WTC11 (cell line): Measurements from ENCODE around the gene DRAXIN. TPM values are rescaled to one million over a fixed set of nuclear protein-coding genes. Genes with fewer than 3 reads are reported as not detected.

Experiments
- ATAC-seq: fragments of 200-7000 bp; cut with Tn5 transposase; 2 replicates; pipeline ENCODE4 v1.10.0; 2021; ENCODE audit warnings: mild to moderate bottlenecking, moderate library complexity
- CTCF ChIA-PET: fragments of 300-600 bp; sonication (Branson Sonifier 250); formaldehyde crosslinking; loops from one replicate; lab custom pipeline; 2021; ENCODE audit warnings: antibody characterized with exemption; lab: Charles Lee
- POLR2A ChIA-PET: fragments of 350-600 bp; sonication (Branson Sonifier 250); formaldehyde crosslinking; loops from one replicate; lab custom pipeline; 2021; ENCODE audit warnings: antibody characterized with exemption; lab: Charles Lee
- DNase-seq: peaks from one replicate; pipeline ENCODE4 v3.0.0; 2021; ENCODE audit warnings: low spot score
- H3K27ac Mint-ChIP-seq: 2 replicates; pipeline ENCODE4 v1.8.0; 2021; ENCODE audit warnings: mixed read lengths
- H3K27me3 Mint-ChIP-seq: 2 replicates; pipeline ENCODE4 v1.8.0; 2021; ENCODE audit warnings: low read depth, mild to moderate bottlenecking, moderate library complexity, mixed read lengths
- H3K36me3 Mint-ChIP-seq: 2 replicates; pipeline ENCODE4 v1.8.0; 2021; ENCODE audit warnings: mixed read lengths
- H3K4me1 Mint-ChIP-seq: 2 replicates; pipeline ENCODE4 v1.8.0; 2022; ENCODE audit warnings: mixed read lengths
- H3K4me3 Mint-ChIP-seq: 2 replicates; pipeline ENCODE4 v1.8.0; 2021; ENCODE audit warnings: mild to moderate bottlenecking, moderate library complexity, mixed read lengths
- H3K9me3 Mint-ChIP-seq: 2 replicates; pipeline ENCODE4 v1.8.0; 2021; ENCODE audit warnings: mixed read lengths
- FOXK1 ChIP-seq: sonication (generic); formaldehyde crosslinking; IDR thresholded peaks from 2 replicates; pipeline ENCODE4 v1.8.0; 2022; ENCODE audit warnings: mild to moderate bottlenecking, moderate library complexity, missing genetic modification reagents
- GABPB1 ChIP-seq: sonication (generic); formaldehyde crosslinking; IDR thresholded peaks from 2 replicates; pipeline ENCODE4 v1.8.1; 2023; ENCODE audit warnings: mild to moderate bottlenecking, missing genetic modification reagents
- IRF2 ChIP-seq: sonication (generic); formaldehyde crosslinking; IDR thresholded peaks from 2 replicates; pipeline ENCODE4 v1.8.0; 2022; ENCODE audit warnings: low read depth, missing genetic modification reagents, borderline replicate concordance
- KAT7 ChIP-seq: sonication (generic); formaldehyde crosslinking; IDR thresholded peaks from 2 replicates; pipeline ENCODE4 v1.8.1; 2023; ENCODE audit warnings: missing genetic modification reagents, mild to moderate bottlenecking, borderline replicate concordance
- NFE2L1 ChIP-seq: sonication (generic); formaldehyde crosslinking; IDR thresholded peaks from 2 replicates; pipeline ENCODE4 v1.8.1; 2023; ENCODE audit warnings: missing genetic modification reagents
- ZNF263 ChIP-seq: sonication (generic); formaldehyde crosslinking; IDR thresholded peaks from 2 replicates; pipeline ENCODE4 v1.8.1; 2022; ENCODE audit warnings: low read depth, mild to moderate bottlenecking, moderate library complexity, missing genetic modification reagents
- ZNF317 ChIP-seq: sonication (generic); formaldehyde crosslinking; IDR thresholded peaks from 2 replicates; pipeline ENCODE4 v1.8.1; 2023; ENCODE audit warnings: low read depth, mild to moderate bottlenecking, moderate library complexity, missing genetic modification reagents, borderline replicate concordance
- total RNA-seq: library from RNA; stranded (reverse); gene quantifications from 3 replicates; pipeline ENCODE4 v1.2.3, GENCODE V29; 2021
- TF ChIP-seq, protein P1 (sequence below): sonication (generic); formaldehyde crosslinking; IDR thresholded peaks from 2 replicates; pipeline ENCODE4 v1.8.1; 2023; ENCODE audit warnings: mild to moderate bottlenecking, missing genetic modification reagents, borderline replicate concordance
- TF ChIP-seq, protein P2 (sequence below): sonication (generic); formaldehyde crosslinking; IDR thresholded peaks from 2 replicates; pipeline ENCODE4 v1.8.0; 2022; ENCODE audit warnings: missing genetic modification reagents
- TF ChIP-seq, protein P3 (sequence below): sonication (generic); formaldehyde crosslinking; IDR thresholded peaks from 2 replicates; pipeline ENCODE4 v1.8.0; 2023; ENCODE audit warnings: missing genetic modification reagents, mild to moderate bottlenecking, borderline replicate concordance
- TF ChIP-seq, protein P4 (sequence below): sonication (generic); formaldehyde crosslinking; IDR thresholded peaks from 2 replicates; pipeline ENCODE4 v1.8.1; 2023; ENCODE audit warnings: mild to moderate bottlenecking, moderate library complexity, missing genetic modification reagents
- TF ChIP-seq, protein P5 (sequence below): sonication (generic); formaldehyde crosslinking; conservative IDR thresholded peaks from 2 replicates; pipeline ENCODE4 v1.8.1; 2022; ENCODE audit warnings: mild to moderate bottlenecking, missing genetic modification reagents
- TF ChIP-seq, protein P6 (sequence below): fragments of 250-450 bp; sonication (Bioruptor Pico); IDR thresholded peaks from 2 replicates; pipeline ENCODE4 v1.8.0; 2021; ENCODE audit warnings: mild to moderate bottlenecking
- TF ChIP-seq, protein P7 (sequence below): sonication (generic); formaldehyde crosslinking; IDR thresholded peaks from 2 replicates; pipeline ENCODE4 v1.8.1; 2023; ENCODE audit warnings: mild to moderate bottlenecking, missing genetic modification reagents, moderate library complexity
- TF ChIP-seq, protein P8 (sequence below): fragments of 200-600 bp; IDR thresholded peaks from 2 replicates; pipeline ENCODE4 v1.8.0; 2022; ENCODE audit warnings: antibody characterized with exemption

The DRAXIN gene
- total RNA-seq, 1 experiment from 2014 or later = 12.0 TPM

DNA sequence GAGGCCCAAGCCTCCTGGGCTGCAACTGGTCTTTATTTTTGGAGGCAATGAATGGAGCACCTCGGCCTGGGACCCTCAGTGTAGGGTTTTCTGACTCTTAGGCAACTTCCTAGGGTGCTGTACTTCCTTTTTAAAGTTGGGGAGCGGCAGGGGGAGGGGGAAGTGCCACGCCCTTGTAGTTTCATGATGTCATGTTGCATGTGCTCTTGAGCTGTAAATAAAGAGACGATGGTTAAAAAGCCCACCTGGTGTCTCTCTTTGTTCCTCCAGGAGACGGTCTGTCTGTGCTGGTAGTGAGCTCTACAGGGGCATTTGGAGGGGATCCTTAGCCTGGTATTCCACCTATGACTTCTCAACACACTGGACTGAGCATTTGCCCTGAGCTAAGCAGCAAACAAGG, 34.1 kb downstream of the DRAXIN start (continued):
- TF ChIP-seq, protein P1, sequence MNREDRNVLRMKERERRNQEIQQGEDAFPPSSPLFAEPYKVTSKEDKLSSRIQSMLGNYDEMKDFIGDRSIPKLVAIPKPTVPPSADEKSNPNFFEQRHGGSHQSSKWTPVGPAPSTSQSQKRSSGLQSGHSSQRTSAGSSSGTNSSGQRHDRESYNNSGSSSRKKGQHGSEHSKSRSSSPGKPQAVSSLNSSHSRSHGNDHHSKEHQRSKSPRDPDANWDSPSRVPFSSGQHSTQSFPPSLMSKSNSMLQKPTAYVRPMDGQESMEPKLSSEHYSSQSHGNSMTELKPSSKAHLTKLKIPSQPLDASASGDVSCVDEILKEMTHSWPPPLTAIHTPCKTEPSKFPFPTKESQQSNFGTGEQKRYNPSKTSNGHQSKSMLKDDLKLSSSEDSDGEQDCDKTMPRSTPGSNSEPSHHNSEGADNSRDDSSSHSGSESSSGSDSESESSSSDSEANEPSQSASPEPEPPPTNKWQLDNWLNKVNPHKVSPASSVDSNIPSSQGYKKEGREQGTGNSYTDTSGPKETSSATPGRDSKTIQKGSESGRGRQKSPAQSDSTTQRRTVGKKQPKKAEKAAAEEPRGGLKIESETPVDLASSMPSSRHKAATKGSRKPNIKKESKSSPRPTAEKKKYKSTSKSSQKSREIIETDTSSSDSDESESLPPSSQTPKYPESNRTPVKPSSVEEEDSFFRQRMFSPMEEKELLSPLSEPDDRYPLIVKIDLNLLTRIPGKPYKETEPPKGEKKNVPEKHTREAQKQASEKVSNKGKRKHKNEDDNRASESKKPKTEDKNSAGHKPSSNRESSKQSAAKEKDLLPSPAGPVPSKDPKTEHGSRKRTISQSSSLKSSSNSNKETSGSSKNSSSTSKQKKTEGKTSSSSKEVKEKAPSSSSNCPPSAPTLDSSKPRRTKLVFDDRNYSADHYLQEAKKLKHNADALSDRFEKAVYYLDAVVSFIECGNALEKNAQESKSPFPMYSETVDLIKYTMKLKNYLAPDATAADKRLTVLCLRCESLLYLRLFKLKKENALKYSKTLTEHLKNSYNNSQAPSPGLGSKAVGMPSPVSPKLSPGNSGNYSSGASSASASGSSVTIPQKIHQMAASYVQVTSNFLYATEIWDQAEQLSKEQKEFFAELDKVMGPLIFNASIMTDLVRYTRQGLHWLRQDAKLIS (CRISPR knock-in tag) = no peak
- TF ChIP-seq, protein P2, sequence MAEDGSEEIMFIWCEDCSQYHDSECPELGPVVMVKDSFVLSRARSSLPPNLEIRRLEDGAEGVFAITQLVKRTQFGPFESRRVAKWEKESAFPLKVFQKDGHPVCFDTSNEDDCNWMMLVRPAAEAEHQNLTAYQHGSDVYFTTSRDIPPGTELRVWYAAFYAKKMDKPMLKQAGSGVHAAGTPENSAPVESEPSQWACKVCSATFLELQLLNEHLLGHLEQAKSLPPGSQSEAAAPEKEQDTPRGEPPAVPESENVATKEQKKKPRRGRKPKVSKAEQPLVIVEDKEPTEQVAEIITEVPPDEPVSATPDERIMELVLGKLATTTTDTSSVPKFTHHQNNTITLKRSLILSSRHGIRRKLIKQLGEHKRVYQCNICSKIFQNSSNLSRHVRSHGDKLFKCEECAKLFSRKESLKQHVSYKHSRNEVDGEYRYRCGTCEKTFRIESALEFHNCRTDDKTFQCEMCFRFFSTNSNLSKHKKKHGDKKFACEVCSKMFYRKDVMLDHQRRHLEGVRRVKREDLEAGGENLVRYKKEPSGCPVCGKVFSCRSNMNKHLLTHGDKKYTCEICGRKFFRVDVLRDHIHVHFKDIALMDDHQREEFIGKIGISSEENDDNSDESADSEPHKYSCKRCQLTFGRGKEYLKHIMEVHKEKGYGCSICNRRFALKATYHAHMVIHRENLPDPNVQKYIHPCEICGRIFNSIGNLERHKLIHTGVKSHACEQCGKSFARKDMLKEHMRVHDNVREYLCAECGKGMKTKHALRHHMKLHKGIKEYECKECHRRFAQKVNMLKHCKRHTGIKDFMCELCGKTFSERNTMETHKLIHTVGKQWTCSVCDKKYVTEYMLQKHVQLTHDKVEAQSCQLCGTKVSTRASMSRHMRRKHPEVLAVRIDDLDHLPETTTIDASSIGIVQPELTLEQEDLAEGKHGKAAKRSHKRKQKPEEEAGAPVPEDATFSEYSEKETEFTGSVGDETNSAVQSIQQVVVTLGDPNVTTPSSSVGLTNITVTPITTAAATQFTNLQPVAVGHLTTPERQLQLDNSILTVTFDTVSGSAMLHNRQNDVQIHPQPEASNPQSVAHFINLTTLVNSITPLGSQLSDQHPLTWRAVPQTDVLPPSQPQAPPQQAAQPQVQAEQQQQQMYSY (CRISPR knock-in tag) = no peak
- no peak for TF ChIP-seq GABPB1
- TF ChIP-seq, all 79 proteins: peak for 0

DNA sequence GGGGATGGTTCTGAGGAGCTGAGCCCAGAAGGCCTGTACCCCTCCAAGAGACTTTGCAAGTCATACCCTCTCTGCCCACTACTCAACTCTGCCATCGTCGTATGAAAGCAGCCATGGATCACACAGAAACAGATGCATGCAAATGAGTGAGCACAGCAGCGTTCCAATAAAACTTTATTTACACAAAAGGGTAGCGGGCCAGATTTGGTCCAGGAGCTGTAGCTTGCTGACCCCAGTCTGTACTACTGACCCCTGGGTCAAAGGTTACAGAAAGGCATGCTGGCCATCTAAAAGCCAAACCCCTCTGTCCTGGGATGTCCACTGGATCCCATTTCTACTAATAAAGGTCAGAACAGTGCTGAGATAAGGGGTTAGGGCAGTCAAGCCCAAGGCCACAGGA, 35.6 kb downstream of the DRAXIN start:
- TF ChIP-seq, protein P3, sequence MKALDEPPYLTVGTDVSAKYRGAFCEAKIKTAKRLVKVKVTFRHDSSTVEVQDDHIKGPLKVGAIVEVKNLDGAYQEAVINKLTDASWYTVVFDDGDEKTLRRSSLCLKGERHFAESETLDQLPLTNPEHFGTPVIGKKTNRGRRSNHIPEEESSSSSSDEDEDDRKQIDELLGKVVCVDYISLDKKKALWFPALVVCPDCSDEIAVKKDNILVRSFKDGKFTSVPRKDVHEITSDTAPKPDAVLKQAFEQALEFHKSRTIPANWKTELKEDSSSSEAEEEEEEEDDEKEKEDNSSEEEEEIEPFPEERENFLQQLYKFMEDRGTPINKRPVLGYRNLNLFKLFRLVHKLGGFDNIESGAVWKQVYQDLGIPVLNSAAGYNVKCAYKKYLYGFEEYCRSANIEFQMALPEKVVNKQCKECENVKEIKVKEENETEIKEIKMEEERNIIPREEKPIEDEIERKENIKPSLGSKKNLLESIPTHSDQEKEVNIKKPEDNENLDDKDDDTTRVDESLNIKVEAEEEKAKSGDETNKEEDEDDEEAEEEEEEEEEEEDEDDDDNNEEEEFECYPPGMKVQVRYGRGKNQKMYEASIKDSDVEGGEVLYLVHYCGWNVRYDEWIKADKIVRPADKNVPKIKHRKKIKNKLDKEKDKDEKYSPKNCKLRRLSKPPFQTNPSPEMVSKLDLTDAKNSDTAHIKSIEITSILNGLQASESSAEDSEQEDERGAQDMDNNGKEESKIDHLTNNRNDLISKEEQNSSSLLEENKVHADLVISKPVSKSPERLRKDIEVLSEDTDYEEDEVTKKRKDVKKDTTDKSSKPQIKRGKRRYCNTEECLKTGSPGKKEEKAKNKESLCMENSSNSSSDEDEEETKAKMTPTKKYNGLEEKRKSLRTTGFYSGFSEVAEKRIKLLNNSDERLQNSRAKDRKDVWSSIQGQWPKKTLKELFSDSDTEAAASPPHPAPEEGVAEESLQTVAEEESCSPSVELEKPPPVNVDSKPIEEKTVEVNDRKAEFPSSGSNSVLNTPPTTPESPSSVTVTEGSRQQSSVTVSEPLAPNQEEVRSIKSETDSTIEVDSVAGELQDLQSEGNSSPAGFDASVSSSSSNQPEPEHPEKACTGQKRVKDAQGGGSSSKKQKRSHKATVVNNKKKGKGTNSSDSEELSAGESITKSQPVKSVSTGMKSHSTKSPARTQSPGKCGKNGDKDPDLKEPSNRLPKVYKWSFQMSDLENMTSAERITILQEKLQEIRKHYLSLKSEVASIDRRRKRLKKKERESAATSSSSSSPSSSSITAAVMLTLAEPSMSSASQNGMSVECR = no peak
- TF ChIP-seq ZNF263 = no peak
- TF ChIP-seq, protein P4, sequence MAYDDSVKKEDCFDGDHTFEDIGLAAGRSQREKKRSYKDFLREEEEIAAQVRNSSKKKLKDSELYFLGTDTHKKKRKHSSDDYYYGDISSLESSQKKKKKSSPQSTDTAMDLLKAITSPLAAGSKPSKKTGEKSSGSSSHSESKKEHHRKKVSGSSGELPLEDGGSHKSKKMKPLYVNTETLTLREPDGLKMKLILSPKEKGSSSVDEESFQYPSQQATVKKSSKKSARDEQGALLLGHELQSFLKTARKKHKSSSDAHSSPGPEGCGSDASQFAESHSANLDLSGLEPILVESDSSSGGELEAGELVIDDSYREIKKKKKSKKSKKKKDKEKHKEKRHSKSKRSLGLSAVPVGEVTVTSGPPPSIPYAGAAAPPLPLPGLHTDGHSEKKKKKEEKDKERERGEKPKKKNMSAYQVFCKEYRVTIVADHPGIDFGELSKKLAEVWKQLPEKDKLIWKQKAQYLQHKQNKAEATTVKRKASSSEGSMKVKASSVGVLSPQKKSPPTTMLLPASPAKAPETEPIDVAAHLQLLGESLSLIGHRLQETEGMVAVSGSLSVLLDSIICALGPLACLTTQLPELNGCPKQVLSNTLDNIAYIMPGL (CRISPR knock-in tag) = no peak
- TF ChIP-seq, protein P5, sequence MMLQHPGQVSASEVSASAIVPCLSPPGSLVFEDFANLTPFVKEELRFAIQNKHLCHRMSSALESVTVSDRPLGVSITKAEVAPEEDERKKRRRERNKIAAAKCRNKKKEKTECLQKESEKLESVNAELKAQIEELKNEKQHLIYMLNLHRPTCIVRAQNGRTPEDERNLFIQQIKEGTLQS (CRISPR knock-in tag) = no peak
- TF ChIP-seq ZNF317 (CRISPR knock-in tag) = no peak
- no peak for TF ChIP-seq NFE2L1 (CRISPR knock-in tag)
- TF ChIP-seq, protein P6, sequence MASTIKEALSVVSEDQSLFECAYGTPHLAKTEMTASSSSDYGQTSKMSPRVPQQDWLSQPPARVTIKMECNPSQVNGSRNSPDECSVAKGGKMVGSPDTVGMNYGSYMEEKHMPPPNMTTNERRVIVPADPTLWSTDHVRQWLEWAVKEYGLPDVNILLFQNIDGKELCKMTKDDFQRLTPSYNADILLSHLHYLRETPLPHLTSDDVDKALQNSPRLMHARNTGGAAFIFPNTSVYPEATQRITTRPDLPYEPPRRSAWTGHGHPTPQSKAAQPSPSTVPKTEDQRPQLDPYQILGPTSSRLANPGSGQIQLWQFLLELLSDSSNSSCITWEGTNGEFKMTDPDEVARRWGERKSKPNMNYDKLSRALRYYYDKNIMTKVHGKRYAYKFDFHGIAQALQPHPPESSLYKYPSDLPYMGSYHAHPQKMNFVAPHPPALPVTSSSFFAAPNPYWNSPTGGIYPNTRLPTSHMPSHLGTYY (CRISPR knock-in tag) = no peak
- no peak for TF ChIP-seq FOXK1 (CRISPR knock-in tag)
- TF ChIP-seq, protein P7, sequence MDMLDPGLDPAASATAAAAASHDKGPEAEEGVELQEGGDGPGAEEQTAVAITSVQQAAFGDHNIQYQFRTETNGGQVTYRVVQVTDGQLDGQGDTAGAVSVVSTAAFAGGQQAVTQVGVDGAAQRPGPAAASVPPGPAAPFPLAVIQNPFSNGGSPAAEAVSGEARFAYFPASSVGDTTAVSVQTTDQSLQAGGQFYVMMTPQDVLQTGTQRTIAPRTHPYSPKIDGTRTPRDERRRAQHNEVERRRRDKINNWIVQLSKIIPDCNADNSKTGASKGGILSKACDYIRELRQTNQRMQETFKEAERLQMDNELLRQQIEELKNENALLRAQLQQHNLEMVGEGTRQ (CRISPR knock-in tag) = no peak
- no peak for TF ChIP-seq KAT7 (CRISPR knock-in tag)
- TF ChIP-seq IRF2 (CRISPR knock-in tag) = no peak
- TF ChIP-seq, protein P8, sequence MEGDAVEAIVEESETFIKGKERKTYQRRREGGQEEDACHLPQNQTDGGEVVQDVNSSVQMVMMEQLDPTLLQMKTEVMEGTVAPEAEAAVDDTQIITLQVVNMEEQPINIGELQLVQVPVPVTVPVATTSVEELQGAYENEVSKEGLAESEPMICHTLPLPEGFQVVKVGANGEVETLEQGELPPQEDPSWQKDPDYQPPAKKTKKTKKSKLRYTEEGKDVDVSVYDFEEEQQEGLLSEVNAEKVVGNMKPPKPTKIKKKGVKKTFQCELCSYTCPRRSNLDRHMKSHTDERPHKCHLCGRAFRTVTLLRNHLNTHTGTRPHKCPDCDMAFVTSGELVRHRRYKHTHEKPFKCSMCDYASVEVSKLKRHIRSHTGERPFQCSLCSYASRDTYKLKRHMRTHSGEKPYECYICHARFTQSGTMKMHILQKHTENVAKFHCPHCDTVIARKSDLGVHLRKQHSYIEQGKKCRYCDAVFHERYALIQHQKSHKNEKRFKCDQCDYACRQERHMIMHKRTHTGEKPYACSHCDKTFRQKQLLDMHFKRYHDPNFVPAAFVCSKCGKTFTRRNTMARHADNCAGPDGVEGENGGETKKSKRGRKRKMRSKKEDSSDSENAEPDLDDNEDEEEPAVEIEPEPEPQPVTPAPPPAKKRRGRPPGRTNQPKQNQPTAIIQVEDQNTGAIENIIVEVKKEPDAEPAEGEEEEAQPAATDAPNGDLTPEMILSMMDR = no peak
- ChIA-PET CTCF (interaction anchor here (1.0 kb wide), 1 partner anchor 58 kb away, joined by 3 read pairs; no protein-coding TSS in a partner anchor), POLR2A (no interaction called here)
- no peaks in the 10 kb centered on the region for H3K9me3 Mint-ChIP-seq
- H3K27me3 Mint-ChIP-seq = no peaks in the 10 kb centered on the region
- ATAC-seq (no peak), DNase-seq (no peak)
- H3K4me1 Mint-ChIP-seq = peaks cover 48% of the 10 kb centered on the region
- no peak overlapping the region for H3K4me3 Mint-ChIP-seq
- no peak overlapping the region for H3K27ac Mint-ChIP-seq
- H3K36me3 Mint-ChIP-seq = no peaks in the 10 kb centered on the region
